Endothelial cell (in vitro differentiated cells): Measurements from ENCODE around the gene OSCP1. TPM values are rescaled to one million over a fixed set of nuclear protein-coding genes. Genes with fewer than 3 reads are reported as not detected.
"Not testable (repeated sequence)": the region's sequence is repeated elsewhere in the genome, so short reads cannot be mapped to it uniquely, and the experiment has no call there.

Experiments used
- DNase-seq: peaks from one replicate; pipeline ENCODE4 v3.0.0; 2021; ENCODE audit warnings: low spot score
- H3K27ac Mint-ChIP-seq: one replicate; pipeline ENCODE4 v1.8.0; 2021; ENCODE audit warnings: mixed read lengths, inconsistent platforms; ENCODE audit not compliant: unreplicated experiment
- H3K27me3 Mint-ChIP-seq: one replicate; pipeline ENCODE4 v1.8.0; 2021; ENCODE audit warnings: mild to moderate bottlenecking, moderate library complexity, mixed read lengths, inconsistent platforms; ENCODE audit not compliant: unreplicated experiment
- H3K36me3 Mint-ChIP-seq: one replicate; pipeline ENCODE4 v1.8.0; 2021; ENCODE audit warnings: mild to moderate bottlenecking, low read depth, mixed read lengths, inconsistent platforms; ENCODE audit not compliant: unreplicated experiment
- H3K4me1 Mint-ChIP-seq: one replicate; pipeline ENCODE4 v1.8.0; 2021; ENCODE audit warnings: mild to moderate bottlenecking, mixed read lengths, inconsistent platforms; ENCODE audit not compliant: unreplicated experiment
- H3K4me3 Mint-ChIP-seq: one replicate; pipeline ENCODE4 v1.8.0; 2021; ENCODE audit warnings: mild to moderate bottlenecking, mixed read lengths, inconsistent platforms; ENCODE audit not compliant: unreplicated experiment
- H3K9me3 Mint-ChIP-seq: one replicate; pipeline ENCODE4 v1.8.0; 2021; ENCODE audit warnings: mixed read lengths, inconsistent platforms; ENCODE audit not compliant: unreplicated experiment
- CTCF ChIP-seq: fragments of 200-600 bp; sonication (generic); IDR thresholded peaks from one replicate; pipeline ENCODE4 v1.5.0; 2021; ENCODE audit warnings: antibody characterized with exemption; ENCODE audit not compliant: unreplicated experiment
- total RNA-seq: library from RNA; stranded (reverse); fragmentation: NEBNext Ultra II Directional; extraction: Animal tissue kit (Norgen Biotek cat#: 25700); gene quantifications from one replicate; pipeline ENCODE4 v1.2.1, GENCODE V29; 2021; ENCODE audit not compliant: unreplicated experiment

The OSCP1 gene
- total RNA-seq, 1 donor from 2014 or later, result 5.1 TPM

GRCh38 chr1:36487906-36488305 is 37.7 kb upstream of the OSCP1 start:
- no peak for DNase-seq
- no peaks in the 10 kb centered on the region for H3K27me3 Mint-ChIP-seq
- no peak overlapping the region for H3K4me3 Mint-ChIP-seq
- H3K36me3 Mint-ChIP-seq, result no peaks in the 10 kb centered on the region
- peaks cover 3% of the 10 kb centered on the region for H3K4me1 Mint-ChIP-seq
- no peak overlapping the region for H3K27ac Mint-ChIP-seq
- TF ChIP-seq CTCF, result no peak
- no peaks in the 10 kb centered on the region for H3K9me3 Mint-ChIP-seq

- H3K9me3 Mint-ChIP-seq, H3K4me1 Mint-ChIP-seq, H3K4me3 Mint-ChIP-seq, H3K27me3 Mint-ChIP-seq, H3K36me3 Mint-ChIP-seq, H3K27ac Mint-ChIP-seq, DNase-seq: not testable (repeated sequence)
Measured at GRCh38 chr1:36487336-36487725, 37.1 kb upstream of the OSCP1 start.

- Mint-ChIP-seq H3K4me3 (no peak overlapping the region), H3K9me3 (no peaks in the 10 kb centered on the region), H3K36me3 (no peaks in the 10 kb centered on the region), H3K4me1 (peaks cover 9% of the 10 kb centered on the region), H3K27me3 (peaks cover under 1% of the 10 kb centered on the region), H3K27ac (no peak overlapping the region)
- TF ChIP-seq CTCF, result no peak
- no peak for DNase-seq
Measured at GRCh38 chr1:36486439-36487335, 36.4 kb upstream of the OSCP1 start.

GRCh38 chr1:36486093-36486438 is 35.8 kb upstream of the OSCP1 start:
- Mint-ChIP-seq H3K27ac (no peak overlapping the region), H3K9me3 (no peaks in the 10 kb centered on the region), H3K36me3 (no peaks in the 10 kb centered on the region), H3K27me3 (peaks cover 5% of the 10 kb centered on the region), H3K4me1 (peaks cover 10% of the 10 kb centered on the region), H3K4me3 (no peak overlapping the region)
- DNase-seq, result no peak
- TF ChIP-seq CTCF, result no peak

GRCh38 chr1:36484099-36484498 is 33.8 kb upstream of the OSCP1 start:
- DNase-seq, result no peak
- Mint-ChIP-seq H3K27ac (peak overlapping the region; percentile 36), H3K4me3 (no peak overlapping the region), H3K27me3 (peaks cover 6% of the 10 kb centered on the region), H3K4me1 (peaks cover 10% of the 10 kb centered on the region), H3K9me3 (no peaks in the 10 kb centered on the region), H3K36me3 (no peaks in the 10 kb centered on the region)
- TF ChIP-seq CTCF, result no peak
